ENCODE data around the gene CYP4X1. TPM values are rescaled to one million over a fixed set of nuclear protein-coding genes. Genes with fewer than 3 reads are reported as not detected.

CYP4X1 gene
- total and polyA plus RNA-seq, 2 experiments from 2014 or later: 1.8 to 3.6 TPM

GRCh38 chr1:47024141-47024801 is 802 bp downstream of the CYP4X1 start:
- H3K4me3 Mint-ChIP-seq: peak overlapping the region; percentile 76

DNA sequence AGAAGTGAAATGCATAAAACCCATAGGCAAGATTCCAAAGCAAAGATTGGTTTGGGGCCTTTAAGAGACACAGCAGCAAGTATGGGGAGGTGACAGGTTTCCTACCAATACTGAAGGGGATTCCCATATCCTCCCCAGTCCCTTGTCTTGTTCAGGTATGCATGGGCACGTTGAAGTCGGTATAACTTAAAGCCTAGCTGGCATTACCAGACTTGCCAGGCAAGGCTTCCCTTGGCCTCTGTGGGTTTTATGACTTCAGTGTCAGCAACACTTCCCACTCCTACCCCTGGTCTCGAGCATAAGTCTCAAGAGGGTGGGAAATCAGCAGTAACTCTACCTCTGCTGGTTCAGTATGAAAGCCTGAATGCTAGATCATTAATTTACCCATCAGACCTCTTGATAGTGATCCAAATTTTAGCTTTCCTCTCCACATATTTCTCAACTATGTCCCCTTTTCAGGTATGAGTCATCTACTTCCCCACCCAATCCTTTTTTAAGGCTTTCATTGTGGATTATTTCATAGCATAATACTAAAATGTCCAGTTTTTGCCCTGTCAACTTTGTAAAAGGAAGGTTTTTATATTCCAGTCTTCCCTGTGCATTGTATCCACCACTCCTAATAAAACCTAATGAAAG is 6.8 kb downstream of the CYP4X1 start:
- H3K27ac Mint-ChIP-seq: no peak overlapping the region
- H3K27me3 Mint-ChIP-seq (ENCODE audit: insufficient read depth, low read depth, poor library complexity): no peaks in the 10 kb centered on the region
- peaks cover 10% of the 10 kb centered on the region for H3K4me1 Mint-ChIP-seq
- Histone ChIP-seq H3K4me3 (no peak overlapping the region), H3K79me2 (replicated peaks; ENCODE audit: insufficient read depth) (no peaks in the 10 kb centered on the region), H2AFZ (no peak overlapping the region), H3K4me2 (no peak overlapping the region), H3K27me3 (ENCODE audit: insufficient read depth) (no peaks in the 10 kb centered on the region), H3K36me3 (ENCODE audit: insufficient read depth) (no peaks in the 10 kb centered on the region), H3K9me2 (ENCODE audit: insufficient read depth) (no peaks in the 10 kb centered on the region), H3K27ac (ENCODE audit: low read depth) (no peak overlapping the region), H3F3A (replicated peaks; ENCODE audit: low read depth) (no peaks in the 10 kb centered on the region), H4K20me1 (replicated peaks; ENCODE audit: insufficient read depth) (no peaks in the 10 kb centered on the region; the same call in 1 of the 2 replicates), H3K4me1 (ENCODE audit: insufficient read depth) (peaks cover 6% of the 10 kb centered on the region; the same call in 1 of the 2 replicates)
- no peak for ATAC-seq
- H3K9me3 Mint-ChIP-seq: no peaks in the 10 kb centered on the region
- no peak overlapping the region for H3K4me3 Mint-ChIP-seq
- DNase-seq (ENCODE audit: low spot score): no peak
- TF ChIP-seq EZH2phosphoT487 (IDR thresholded peaks at IDR 0.05; ENCODE audit: unreplicated experiment) (no peak), JUNB (IDR thresholded peaks at IDR 0.05; ENCODE audit: unreplicated experiment) (no peak), POLR2AphosphoS5 (IDR thresholded peaks at IDR 0.05; ENCODE audit: low read depth) (no peak), NANOG (IDR thresholded peaks at IDR 0.05; ENCODE audit: borderline replicate concordance) (no peak), ZNF331 (CRISPR knock-in tag; IDR thresholded peaks at IDR 0.05; ENCODE audit: low read depth) (no peak)
- TF ChIP-seq, protein P1, sequence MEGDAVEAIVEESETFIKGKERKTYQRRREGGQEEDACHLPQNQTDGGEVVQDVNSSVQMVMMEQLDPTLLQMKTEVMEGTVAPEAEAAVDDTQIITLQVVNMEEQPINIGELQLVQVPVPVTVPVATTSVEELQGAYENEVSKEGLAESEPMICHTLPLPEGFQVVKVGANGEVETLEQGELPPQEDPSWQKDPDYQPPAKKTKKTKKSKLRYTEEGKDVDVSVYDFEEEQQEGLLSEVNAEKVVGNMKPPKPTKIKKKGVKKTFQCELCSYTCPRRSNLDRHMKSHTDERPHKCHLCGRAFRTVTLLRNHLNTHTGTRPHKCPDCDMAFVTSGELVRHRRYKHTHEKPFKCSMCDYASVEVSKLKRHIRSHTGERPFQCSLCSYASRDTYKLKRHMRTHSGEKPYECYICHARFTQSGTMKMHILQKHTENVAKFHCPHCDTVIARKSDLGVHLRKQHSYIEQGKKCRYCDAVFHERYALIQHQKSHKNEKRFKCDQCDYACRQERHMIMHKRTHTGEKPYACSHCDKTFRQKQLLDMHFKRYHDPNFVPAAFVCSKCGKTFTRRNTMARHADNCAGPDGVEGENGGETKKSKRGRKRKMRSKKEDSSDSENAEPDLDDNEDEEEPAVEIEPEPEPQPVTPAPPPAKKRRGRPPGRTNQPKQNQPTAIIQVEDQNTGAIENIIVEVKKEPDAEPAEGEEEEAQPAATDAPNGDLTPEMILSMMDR (conservative IDR thresholded peaks at IDR 0.05; ENCODE audit: low read depth in 2 of 2): no peak
- TF ChIP-seq, protein P2, sequence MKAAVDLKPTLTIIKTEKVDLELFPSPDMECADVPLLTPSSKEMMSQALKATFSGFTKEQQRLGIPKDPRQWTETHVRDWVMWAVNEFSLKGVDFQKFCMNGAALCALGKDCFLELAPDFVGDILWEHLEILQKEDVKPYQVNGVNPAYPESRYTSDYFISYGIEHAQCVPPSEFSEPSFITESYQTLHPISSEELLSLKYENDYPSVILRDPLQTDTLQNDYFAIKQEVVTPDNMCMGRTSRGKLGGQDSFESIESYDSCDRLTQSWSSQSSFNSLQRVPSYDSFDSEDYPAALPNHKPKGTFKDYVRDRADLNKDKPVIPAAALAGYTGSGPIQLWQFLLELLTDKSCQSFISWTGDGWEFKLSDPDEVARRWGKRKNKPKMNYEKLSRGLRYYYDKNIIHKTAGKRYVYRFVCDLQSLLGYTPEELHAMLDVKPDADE (IDR thresholded peaks at IDR 0.05): no peak
- H3K36me3 Mint-ChIP-seq (ENCODE audit: low read depth): no peaks in the 10 kb centered on the region

More at GRCh38 chr1:47024141-47024801, 802 bp downstream of the CYP4X1 start:
- H3K4me3 ChIP-seq: peak overlapping the region; percentile 85
- Mint-ChIP-seq H3K27ac (no peak overlapping the region), H3K4me1 (peaks cover 27% of the 10 kb centered on the region), H3K36me3 (ENCODE audit: low read depth) (no peaks in the 10 kb centered on the region), H3K27me3 (ENCODE audit: insufficient read depth, low read depth, poor library complexity) (peaks cover 11% of the 10 kb centered on the region), H3K9me3 (no peaks in the 10 kb centered on the region)
- H3K79me2 ChIP-seq (replicated peaks; ENCODE audit: insufficient read depth): no peaks in the 10 kb centered on the region
- H3F3A ChIP-seq (replicated peaks; ENCODE audit: low read depth): 0 out of 2 replicates have a peak, but pooled peaks cover 4% of the 10 kb centered on the region
- no peaks in the 10 kb centered on the region for H3K9me2 ChIP-seq (ENCODE audit: insufficient read depth)
- no peaks in the 10 kb centered on the region for H4K20me1 ChIP-seq (replicated peaks; ENCODE audit: insufficient read depth)
- H3K27ac ChIP-seq (ENCODE audit: low read depth): no peak overlapping the region
- DNase-seq (ENCODE audit: low spot score) (peak; percentile 25), ATAC-seq (peak; percentile 10; the same call in 2 of the 3 replicates)
- H3K4me2 ChIP-seq: peak overlapping the region; percentile 86
- H3K36me3 ChIP-seq (ENCODE audit: insufficient read depth): no peaks in the 10 kb centered on the region
- TF ChIP-seq CREB1 (CRISPR knock-in tag; IDR thresholded peaks at IDR 0.05; ENCODE audit: low read depth) (no peak), POLR2AphosphoS5 (IDR thresholded peaks at IDR 0.05; ENCODE audit: low read depth) (no peak)
- TF ChIP-seq, protein P1 (conservative IDR thresholded peaks at IDR 0.05; ENCODE audit: low read depth in 2 of 2): no peak
- H3K27me3 ChIP-seq (ENCODE audit: insufficient read depth): peaks cover 27% of the 10 kb centered on the region
- H3K4me1 ChIP-seq (ENCODE audit: insufficient read depth): peaks cover 20% of the 10 kb centered on the region
- peak overlapping the region; percentile 98 for H2AFZ ChIP-seq
